ENCODE data around the gene TBC1D8.

TBC1D8 gene

GRCh38 chr2:101026253-101026701 lies 124.9 kb downstream of the TBC1D8 start:
- FAIRE-seq, result no peak

DNA sequence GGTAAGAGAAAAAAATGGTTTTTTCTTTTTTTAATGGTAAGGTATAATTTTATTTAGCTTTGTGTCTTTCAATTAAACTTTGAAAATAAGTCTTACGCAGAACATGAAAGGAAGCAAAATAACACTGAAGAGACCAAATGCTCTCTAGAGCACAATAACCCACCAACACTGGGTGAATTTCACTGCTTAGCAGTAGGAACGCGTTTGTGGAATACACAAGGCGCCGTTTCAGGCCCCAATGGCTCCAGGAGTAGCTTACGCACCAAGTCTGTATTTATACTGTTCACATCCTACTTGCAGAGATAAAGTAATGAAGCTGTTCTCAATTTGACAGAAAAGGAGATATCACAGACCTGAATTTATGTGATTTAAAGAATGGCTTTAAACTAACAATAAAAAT lies 125.6 kb downstream of the TBC1D8 start:
- FAIRE-seq, result no peak

GRCh38 chr2:101023327-101024107 lies 127.7 kb downstream of the TBC1D8 start:
- FAIRE-seq, result no peak

GRCh38 chr2:101022221-101022620 lies 129.0 kb downstream of the TBC1D8 start:
- no peak for FAIRE-seq

DNA sequence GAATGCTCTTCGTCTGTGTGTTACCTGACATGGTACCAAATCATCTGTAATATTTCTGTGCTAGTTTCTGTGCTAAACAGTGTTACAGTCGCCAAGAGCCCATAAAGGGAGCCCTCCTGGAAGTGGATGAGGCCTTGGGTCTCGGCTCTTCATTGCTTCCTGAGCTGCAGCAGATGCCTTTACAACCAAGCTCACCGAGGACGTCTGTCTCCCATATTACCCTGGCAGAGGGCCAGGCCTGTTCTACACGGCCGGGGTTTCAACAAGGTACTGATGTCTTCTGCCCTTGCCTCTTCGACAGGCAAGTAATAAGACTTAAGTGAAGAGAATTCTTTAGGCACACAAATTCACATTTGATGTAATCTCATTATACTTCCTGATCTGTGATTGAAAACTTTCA lies 132.2 kb downstream of the TBC1D8 start:
- FAIRE-seq, result no peak

GRCh38 chr2:101017371-101017770 lies 133.8 kb downstream of the TBC1D8 start:
- FAIRE-seq, result no peak

GRCh38 chr2:101014264-101014857 lies 136.8 kb downstream of the TBC1D8 start:
- no peak for FAIRE-seq

- FAIRE-seq, result no peak
These were observed 138.4 kb downstream of the TBC1D8 start for GRCh38 chr2:101012706-101013181.

GRCh38 chr2:101012054-101012705 lies 139.0 kb downstream of the TBC1D8 start:
- no peak for FAIRE-seq

- no peak for FAIRE-seq
These were observed 140.0 kb downstream of the TBC1D8 start for GRCh38 chr2:101011152-101011551.

DNA sequence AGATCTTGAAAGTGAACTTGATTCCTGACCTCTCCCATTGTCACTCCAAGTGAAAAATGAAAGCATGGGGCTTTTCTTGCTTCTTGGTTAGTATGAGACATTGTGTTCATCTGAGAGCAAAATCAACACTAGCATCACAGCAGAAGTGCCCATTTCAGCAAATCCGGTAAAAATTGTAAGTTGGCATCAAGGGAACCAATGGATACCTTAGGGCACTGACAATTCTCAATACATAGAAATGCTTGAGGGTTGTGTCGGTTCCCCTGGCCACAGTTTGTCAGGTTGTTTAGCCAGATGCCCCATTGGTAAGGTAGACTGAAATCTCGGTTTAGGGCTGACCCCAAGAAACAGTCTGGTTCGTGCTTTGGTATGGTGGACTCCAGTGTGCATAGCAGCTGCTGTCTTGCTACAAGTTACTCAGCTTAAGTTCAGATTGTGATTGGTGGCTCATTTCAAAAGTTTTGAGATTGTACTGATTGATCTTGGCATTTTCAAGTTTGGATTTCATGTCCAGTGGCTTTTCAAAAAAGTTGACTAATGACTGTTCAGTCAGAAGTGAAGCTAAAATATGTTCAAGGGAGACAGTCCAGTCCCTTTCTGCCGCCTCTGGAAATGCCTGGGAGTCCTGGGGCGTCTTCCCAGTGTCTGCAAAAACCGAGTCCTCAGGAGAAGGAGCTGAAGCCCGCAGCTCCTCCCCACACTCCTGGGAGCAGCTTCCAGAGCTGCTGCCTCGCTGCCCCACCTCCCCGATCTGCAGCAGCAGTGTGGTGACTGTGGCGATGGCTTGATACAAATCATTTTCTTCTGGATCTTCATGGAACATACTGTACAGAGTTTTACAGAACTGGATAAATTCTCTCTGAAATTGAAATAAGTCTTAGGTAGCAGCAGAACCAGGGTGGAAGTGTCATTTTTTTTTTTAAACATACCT lies 143.5 kb downstream of the TBC1D8 start:
- no peak for FAIRE-seq

DNA sequence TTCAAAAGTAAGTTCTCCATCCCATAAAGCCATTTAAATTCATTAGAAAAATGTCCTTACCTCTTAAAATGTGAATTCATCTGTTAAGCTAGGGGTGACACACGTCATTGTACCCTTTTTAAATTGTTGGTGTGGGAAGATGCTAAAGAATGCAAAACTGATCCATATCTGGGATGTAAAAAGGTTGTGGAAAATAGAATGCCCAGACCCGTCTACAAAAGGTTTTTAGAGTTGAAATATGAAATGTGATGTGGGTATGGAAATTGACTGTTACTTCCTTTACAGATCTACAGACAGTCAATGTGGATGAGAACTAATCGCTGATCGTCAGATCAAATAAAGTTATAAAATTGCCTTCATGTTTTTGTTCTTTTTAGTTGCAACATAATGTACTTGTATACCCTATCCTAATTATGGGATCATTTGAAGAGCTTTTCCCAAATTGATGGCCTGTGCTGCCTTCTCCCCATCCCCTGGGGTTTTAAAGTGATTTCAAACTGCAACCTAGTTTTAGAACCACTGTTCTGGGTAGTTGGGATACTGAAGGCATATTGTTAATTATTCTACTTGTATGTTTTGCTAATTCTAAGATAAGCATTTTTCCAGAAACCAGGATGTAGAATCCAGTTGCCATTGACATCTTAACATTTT lies 145.0 kb downstream of the TBC1D8 start:
- no peak for FAIRE-seq

GRCh38 chr2:101004620-101005325 lies 146.4 kb downstream of the TBC1D8 start:
- FAIRE-seq, result no peak

DNA sequence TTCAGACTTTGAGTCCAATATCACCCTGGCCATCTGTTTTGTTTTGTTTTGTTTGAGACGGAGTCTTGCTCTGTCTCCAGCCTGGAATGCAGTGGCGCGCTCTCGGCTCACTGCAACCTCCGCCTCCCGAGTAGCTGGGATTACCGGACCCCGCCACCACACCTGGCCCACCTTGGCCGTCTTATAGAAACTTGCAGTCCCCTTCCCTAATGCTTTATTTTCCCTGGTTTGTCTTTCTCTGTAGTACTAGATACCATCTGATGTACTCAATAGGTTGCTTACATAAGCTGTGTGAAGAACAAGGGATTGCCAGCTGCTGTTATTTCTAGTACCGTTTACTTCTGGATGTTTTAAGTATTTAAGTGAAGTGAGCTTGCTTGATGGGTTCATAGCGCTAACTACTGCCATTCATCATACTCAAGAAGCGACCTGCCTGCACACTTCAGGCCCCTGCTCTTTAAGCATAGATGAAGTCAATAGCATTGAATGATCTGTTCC lies 147.9 kb downstream of the TBC1D8 start:
- FAIRE-seq, result no peak

GRCh38 chr2:101002562-101003277 lies 148.5 kb downstream of the TBC1D8 start:
- FAIRE-seq, result no peak

GRCh38 chr2:101001691-101002561 lies 149.3 kb downstream of the TBC1D8 start, which contains the start of gene RPL31:
TSS of gene RPL31 (plus strand) at chr2:101002289. CDS start at chr2:101002702, 413 bp downstream.
- peak; percentile 58 for FAIRE-seq

- FAIRE-seq, result no peak
These were observed 151.2 kb downstream of the TBC1D8 start for GRCh38 chr2:100999995-101000394.

DNA sequence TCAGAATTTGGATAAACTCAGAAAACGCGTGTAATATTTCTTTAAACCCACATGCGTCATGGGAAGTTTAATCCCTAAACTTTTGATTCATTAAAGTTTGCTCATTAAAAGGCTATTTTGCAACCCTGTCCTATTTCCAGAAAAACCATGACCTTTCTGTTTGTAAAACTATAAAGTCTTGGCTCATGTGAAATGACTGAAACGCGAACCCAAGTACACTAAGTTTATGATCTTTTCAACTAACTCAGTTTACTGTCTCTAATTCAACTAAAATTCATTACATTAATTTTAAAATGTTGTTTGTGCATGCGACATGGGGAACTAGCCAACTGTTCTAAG lies 153.0 kb downstream of the TBC1D8 start:
- FAIRE-seq, result peak; percentile 83

- no peak for FAIRE-seq
These were observed 153.5 kb downstream of the TBC1D8 start for GRCh38 chr2:100997509-100998234.

Measured in endometrium (tissue), 2 donors.